Duodenal mucosa (tissue), 2 donors: Measurements from ENCODE around the gene FBXO34.

Experiments
- H3K27ac ChIP-seq: one replicate; pipeline ENCODE4 v1.7.0; 2013; ENCODE audit warnings: low read depth, low read length
- H3K27me3 ChIP-seq, 2 donors: one replicate each; pipeline ENCODE4 v1.7.0; 2013; ENCODE audit warnings: low read length in 2 of 2, control low read depth in 1 of 2; ENCODE audit not compliant: insufficient read depth in 2 of 2, control insufficient read depth in 1 of 2
- H3K36me3 ChIP-seq, 2 donors: one replicate each; pipeline ENCODE4 v1.7.0; 2013; ENCODE audit warnings: low read length in 2 of 2, control low read depth in 1 of 2; ENCODE audit not compliant: insufficient read depth in 2 of 2, control insufficient read depth in 1 of 2
- H3K4me1 ChIP-seq, 2 donors: one replicate each; pipeline ENCODE4 v1.7.0; 2013; ENCODE audit warnings: low read length in 2 of 2, control low read depth in 1 of 2; ENCODE audit not compliant: insufficient read depth in 2 of 2, control insufficient read depth in 1 of 2
- H3K4me3 ChIP-seq, 2 donors: one replicate each; pipeline ENCODE4 v1.7.0; 2013; ENCODE audit warnings: low read length in 2 of 2, low read depth in 1 of 2
- H3K9ac ChIP-seq, 2 donors: one replicate each; pipeline ENCODE4 v1.7.0; 2013; ENCODE audit warnings: low read length in 2 of 2, low read depth in 1 of 2
- H3K9me3 ChIP-seq, 2 donors: one replicate each; pipeline ENCODE4 v1.7.0; 2013; ENCODE audit warnings: low read length in 2 of 2, control low read depth in 1 of 2; ENCODE audit not compliant: control insufficient read depth in 1 of 2

FBXO34 gene

DNA sequence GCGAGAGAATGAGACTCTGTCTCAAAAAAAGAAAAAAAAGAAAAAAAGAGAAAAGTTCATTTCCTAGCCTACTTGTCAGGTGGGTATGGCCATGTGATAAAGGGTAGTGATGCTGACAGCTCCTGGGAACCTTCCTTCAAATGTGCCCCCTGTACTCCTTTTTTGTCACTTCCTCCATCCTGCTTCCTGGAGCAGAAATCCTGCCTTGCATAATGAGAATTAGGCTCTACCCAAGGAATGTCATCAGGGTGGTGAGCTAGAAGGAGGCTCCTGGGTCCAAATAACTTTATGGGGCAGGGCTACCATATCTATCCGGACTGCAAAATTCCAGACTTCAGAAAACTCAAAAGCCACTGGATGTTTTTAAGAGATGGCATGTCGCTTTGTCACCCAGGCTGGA lies 27.8 kb upstream of the FBXO34 start:
- Histone ChIP-seq H3K9me3 (no peaks in the 10 kb centered on the region), H3K27me3 (peaks cover 0 to 9% of the 10 kb centered on the region in 2 donors), H3K9ac (no peak overlapping the region), H3K4me1 (no peaks in the 10 kb centered on the region), H3K4me3 (no peak overlapping the region), H3K36me3 (no peaks in the 10 kb centered on the region), H3K27ac (no peak overlapping the region)

DNA sequence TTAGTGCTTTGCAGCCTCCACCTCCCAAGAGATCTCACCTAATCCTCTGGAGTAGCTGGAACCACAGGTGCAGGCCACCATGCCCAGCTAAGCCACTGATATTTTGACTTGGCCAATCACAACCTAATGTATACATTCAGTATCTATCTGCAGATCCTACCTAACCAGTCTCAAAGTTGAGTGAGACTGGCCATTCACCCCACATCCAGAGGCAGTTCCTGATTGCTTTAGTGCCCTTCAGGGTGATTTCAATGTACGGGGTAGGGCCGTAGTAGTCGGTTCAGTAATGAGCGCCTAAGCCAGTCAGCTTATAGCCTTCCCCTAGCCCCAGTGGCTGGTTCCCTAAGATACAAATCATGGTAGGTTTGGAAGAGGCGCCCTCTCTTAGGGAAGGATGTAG lies 27.4 kb upstream of the FBXO34 start:
- no peaks in the 10 kb centered on the region for H3K36me3 ChIP-seq
- peaks cover 0 to 9% of the 10 kb centered on the region in 2 donors for H3K27me3 ChIP-seq
- H3K4me3 ChIP-seq = no peak overlapping the region
- H3K27ac ChIP-seq = no peak overlapping the region
- no peaks in the 10 kb centered on the region for H3K4me1 ChIP-seq
- H3K9me3 ChIP-seq = no peaks in the 10 kb centered on the region
- no peak overlapping the region for H3K9ac ChIP-seq

DNA sequence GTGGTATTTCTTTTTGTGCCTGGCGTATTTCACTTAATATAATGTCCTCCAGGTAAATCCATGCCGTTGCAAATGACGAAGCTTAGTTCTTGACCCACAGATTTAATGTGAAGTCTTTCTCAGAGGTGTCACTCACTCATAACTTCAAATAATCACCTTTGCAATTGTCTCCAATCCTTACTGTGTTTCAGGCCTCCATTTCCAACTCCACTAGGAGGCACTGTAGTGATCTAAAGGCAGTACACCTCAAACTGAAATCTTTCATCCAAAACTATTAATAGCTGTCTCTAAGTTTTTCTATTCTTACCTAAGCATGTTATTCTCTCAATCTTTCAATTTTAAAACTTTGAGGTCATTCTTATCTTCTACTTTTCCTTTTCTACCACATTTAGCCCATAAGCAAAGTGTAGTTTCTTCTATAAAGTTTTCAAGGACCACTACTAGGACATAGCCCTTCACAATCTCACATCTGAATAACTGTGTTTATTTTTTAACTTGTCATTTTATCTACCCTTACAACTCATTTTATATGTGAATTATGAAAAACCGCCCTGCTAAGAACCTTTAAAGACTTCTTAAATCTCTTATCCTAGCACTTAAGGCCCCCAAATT lies 25.5 kb upstream of the FBXO34 start:
- H3K27ac ChIP-seq = no peak overlapping the region
- H3K4me1 ChIP-seq = no peaks in the 10 kb centered on the region
- H3K36me3 ChIP-seq = no peaks in the 10 kb centered on the region
- H3K9me3 ChIP-seq = no peaks in the 10 kb centered on the region
- H3K27me3 ChIP-seq = peaks cover 0 to 5% of the 10 kb centered on the region in 2 donors
- H3K4me3 ChIP-seq = no peak overlapping the region
- H3K9ac ChIP-seq = no peak overlapping the region

DNA sequence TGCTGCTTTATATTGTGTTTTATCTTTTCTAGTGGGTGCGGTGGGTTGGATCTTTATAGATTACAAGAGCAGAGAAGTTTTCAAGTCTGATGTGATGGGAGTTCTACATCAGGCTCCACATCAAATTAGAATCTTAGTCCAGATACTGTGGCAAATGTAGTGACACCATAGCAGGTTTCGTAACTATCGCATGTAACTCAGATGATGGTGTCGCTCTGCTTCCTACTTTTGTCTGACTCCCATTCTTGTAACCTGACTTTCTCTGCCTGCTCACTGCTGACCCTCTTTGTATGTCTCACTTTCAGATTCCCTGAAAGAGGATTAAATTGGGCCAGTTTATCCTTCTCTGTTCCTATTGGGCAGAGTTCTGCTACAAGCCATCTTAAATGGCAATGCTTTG lies 22.8 kb upstream of the FBXO34 start:
- H3K4me1 ChIP-seq = no peaks in the 10 kb centered on the region
- H3K9me3 ChIP-seq = no peaks in the 10 kb centered on the region
- no peaks in the 10 kb centered on the region for H3K36me3 ChIP-seq
- H3K9ac ChIP-seq = no peak overlapping the region
- H3K27ac ChIP-seq = no peak overlapping the region
- H3K27me3 ChIP-seq = no peaks in the 10 kb centered on the region
- H3K4me3 ChIP-seq = no peak overlapping the region

DNA sequence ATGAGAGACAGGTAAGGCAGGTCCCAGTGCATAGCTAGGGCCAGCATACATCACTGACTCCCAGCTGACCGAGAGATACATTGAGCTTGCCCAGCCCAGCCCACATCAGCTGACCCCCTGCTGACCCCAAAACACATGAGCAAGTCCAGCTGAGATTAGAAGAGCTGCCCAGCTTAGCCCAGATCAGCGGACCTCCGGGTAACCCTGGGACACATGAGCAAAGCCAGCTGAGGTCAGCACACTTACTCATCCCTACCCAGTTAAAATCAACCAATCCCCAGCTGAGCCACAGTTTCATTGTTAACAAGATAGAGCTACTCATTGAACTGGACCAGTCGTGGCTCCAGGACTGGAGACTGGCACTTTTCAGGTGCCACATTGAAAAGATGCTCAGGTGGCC lies 21.8 kb upstream of the FBXO34 start:
- Histone ChIP-seq H3K27me3 (no peaks in the 10 kb centered on the region), H3K4me3 (no peak overlapping the region), H3K27ac (no peak overlapping the region), H3K9me3 (no peaks in the 10 kb centered on the region), H3K36me3 (no peaks in the 10 kb centered on the region), H3K9ac (no peak overlapping the region), H3K4me1 (no peaks in the 10 kb centered on the region)

DNA sequence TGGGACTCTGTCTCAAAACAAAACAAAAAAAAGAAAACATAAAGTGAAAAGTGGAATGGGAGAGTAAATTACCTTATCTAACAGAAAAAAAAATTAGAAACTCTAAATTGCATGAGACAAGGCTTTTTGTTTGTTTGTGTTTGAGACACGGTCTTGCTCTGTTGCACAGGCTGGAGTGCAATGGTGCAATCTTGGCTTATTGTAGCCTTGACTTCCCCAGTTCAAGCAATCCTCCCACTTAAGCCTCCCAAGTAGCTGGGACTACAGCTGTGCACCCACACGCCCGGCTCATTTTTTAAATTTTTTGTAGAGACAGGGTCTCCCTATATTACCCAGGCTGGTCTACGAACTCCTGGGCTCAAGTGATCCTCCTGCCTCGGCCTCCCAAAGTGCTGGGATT lies 17.9 kb upstream of the FBXO34 start:
- no peak overlapping the region for H3K4me3 ChIP-seq
- H3K36me3 ChIP-seq = no peaks in the 10 kb centered on the region
- H3K4me1 ChIP-seq = no peaks in the 10 kb centered on the region
- no peaks in the 10 kb centered on the region for H3K9me3 ChIP-seq
- no peak overlapping the region for H3K27ac ChIP-seq
- no peak overlapping the region for H3K9ac ChIP-seq
- no peaks in the 10 kb centered on the region for H3K27me3 ChIP-seq

DNA sequence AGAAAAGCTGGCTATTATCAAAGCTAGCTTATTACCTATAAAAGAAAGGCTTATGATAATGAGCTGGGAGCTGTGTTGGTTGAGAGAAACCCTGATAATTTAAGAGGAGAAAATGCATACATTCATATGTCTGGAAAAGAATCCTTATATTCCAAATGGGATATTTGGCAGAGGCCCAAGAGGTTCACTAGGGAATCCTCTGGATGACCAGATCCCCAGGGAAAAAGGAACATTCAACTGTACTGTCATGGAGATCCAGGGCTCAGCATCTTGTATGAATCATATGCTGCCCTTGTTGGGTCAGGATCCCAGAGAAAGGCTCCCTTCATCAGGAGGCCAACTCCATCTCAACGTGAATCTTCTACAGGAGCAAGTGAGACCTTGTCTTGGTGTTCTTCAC lies 16.6 kb upstream of the FBXO34 start:
- Histone ChIP-seq H3K9me3 (no peaks in the 10 kb centered on the region), H3K27me3 (no peaks in the 10 kb centered on the region), H3K36me3 (no peaks in the 10 kb centered on the region), H3K4me3 (no peak overlapping the region), H3K9ac (no peak overlapping the region), H3K27ac (no peak overlapping the region), H3K4me1 (no peaks in the 10 kb centered on the region)

DNA sequence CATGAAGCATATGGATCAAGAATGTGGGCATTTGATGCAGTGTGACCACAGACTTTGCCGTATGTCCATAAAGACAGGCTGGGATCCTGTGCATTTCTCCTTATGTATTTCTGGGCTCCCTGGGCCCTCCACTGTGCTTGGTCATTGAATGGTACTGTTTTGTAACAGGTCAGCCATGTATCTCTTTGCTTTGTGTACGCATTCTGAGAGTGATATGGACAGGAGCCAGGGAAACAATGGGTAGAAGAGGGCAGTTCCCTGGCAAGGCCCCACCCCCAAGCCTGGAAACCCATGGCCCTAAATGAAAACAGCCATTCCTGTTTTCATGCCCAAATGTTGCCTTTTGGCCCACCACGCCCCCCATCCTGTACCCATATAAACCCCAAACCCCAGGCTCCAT lies 15.2 kb upstream of the FBXO34 start:
- Histone ChIP-seq H3K27ac (no peak overlapping the region), H3K4me1 (no peaks in the 10 kb centered on the region), H3K27me3 (no peaks in the 10 kb centered on the region), H3K9ac (no peak overlapping the region), H3K4me3 (no peak overlapping the region), H3K9me3 (no peaks in the 10 kb centered on the region), H3K36me3 (no peaks in the 10 kb centered on the region)

DNA sequence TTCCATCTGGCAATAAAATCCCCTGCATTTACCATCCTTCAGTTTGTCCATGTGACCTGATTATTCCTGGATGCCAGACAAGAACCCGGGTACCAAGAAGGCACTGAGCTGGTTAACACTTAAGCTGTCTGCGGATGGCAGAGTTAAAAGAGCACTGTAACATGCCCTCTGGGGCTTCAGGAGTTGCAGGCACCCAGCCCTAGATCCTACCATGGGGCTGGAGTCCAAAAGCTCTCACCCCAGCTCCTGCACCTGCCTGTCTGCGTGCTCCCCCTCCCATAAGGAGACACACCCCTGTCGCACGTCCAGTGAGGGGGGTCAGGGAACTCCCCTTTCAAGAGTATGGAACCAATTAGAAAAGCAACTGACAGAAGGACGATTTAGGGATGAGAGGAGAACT lies 14.6 kb upstream of the FBXO34 start:
- no peaks in the 10 kb centered on the region for H3K4me1 ChIP-seq
- no peaks in the 10 kb centered on the region for H3K27me3 ChIP-seq
- H3K27ac ChIP-seq = no peak overlapping the region
- no peak overlapping the region for H3K9ac ChIP-seq
- H3K9me3 ChIP-seq = no peaks in the 10 kb centered on the region
- H3K36me3 ChIP-seq = no peaks in the 10 kb centered on the region
- H3K4me3 ChIP-seq = no peak overlapping the region

DNA sequence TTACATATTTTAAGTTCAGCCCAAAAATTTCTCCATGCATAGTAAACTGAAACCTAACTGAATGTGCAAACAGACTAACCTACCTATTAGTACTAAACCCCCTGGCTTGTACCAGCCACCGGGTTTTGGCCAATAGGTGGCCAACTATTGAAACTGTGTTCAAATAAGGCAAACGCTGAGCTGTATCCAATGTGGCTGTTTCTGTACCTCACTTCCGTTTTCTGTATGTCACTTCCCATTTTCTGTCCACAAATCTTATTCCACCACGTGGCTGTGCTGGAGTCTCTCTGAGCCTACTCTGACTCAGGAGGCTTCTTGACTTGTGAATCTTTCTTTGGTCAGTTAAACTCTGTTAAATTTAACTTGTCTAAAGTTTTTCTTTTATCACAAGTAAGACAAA lies 6.0 kb upstream of the FBXO34 start:
- H3K4me3 ChIP-seq = no peak overlapping the region
- H3K36me3 ChIP-seq = no peaks in the 10 kb centered on the region
- H3K27me3 ChIP-seq = no peaks in the 10 kb centered on the region
- H3K4me1 ChIP-seq = no peaks in the 10 kb centered on the region
- no peaks in the 10 kb centered on the region for H3K9me3 ChIP-seq
- H3K27ac ChIP-seq = no peak overlapping the region
- H3K9ac ChIP-seq = no peak overlapping the region

DNA sequence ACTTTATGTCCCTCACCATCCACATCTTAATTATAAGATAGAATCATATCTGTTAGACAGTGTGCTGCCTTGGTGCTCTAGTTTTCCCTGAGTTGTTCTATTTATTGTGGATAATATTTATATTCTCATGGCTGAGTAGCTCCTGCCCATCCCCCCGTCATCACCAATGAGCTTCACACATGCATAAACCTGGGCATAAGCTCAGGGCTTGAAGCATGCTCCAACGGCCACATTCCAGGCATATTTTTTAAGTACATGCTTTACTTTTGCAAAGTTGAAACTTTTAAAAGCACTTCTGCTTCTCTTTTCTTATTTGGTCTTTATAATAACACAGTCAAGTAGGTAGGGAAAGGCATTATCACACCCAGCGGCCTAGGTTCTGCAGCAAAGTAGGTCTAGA lies 3.4 kb upstream of the FBXO34 start:
- H3K4me3 ChIP-seq = no peak overlapping the region
- no peaks in the 10 kb centered on the region for H3K27me3 ChIP-seq
- no peaks in the 10 kb centered on the region for H3K9me3 ChIP-seq
- no peak overlapping the region for H3K9ac ChIP-seq
- no peaks in the 10 kb centered on the region for H3K36me3 ChIP-seq
- peaks cover 0 to 1% of the 10 kb centered on the region in 2 donors for H3K4me1 ChIP-seq
- no peak overlapping the region for H3K27ac ChIP-seq
